DMS114 treated with DMSO at 0.1 percent for 48 hours (cell line): ENCODE data around the gene LDLRAP1.
"Not testable (repeated sequence)": the region's sequence is repeated elsewhere in the genome, so short reads cannot be mapped to it uniquely, and the experiment has no call there.

Experiments used
- DNase-seq: peaks from one replicate; lab custom pipeline; 2025; ENCODE audit not compliant: unreplicated experiment; lab: John Stamatoyannopoulos, UW

The LDLRAP1 gene

GRCh38 chr1:25543425-25544242 is at the start of gene LDLRAP1:
Gene LDLRAP1 (plus strand): TSS chr1:25543606. CDS start chr1:25543699, 93 bp downstream.
- peak; percentile 37 for DNase-seq

- DNase-seq, result no peak
Observed at GRCh38 chr1:25494952-25495351, 48.5 kb upstream of the LDLRAP1 start.

- no peak for DNase-seq
Observed at GRCh38 chr1:25500694-25501093, 42.7 kb upstream of the LDLRAP1 start.

GRCh38 chr1:25501235-25502058 is 42.0 kb upstream of the LDLRAP1 start:
- no peak for DNase-seq

GRCh38 chr1:25502957-25503356 is 40.4 kb upstream of the LDLRAP1 start:
- no peak for DNase-seq

- DNase-seq, result no peak
Observed at GRCh38 chr1:25503551-25504426, 39.6 kb upstream of the LDLRAP1 start.

- DNase-seq, result no peak
Observed at GRCh38 chr1:25504706-25505595, 38.5 kb upstream of the LDLRAP1 start.

- DNase-seq, result no peak
Observed at GRCh38 chr1:25505656-25506385, 37.6 kb upstream of the LDLRAP1 start.

- DNase-seq, result not testable (repeated sequence)
Observed at GRCh38 chr1:25506566-25507463, 36.6 kb upstream of the LDLRAP1 start.

- no peak for DNase-seq
Observed at GRCh38 chr1:25513666-25514065, 29.7 kb upstream of the LDLRAP1 start.

GRCh38 chr1:25515033-25515432 is 28.4 kb upstream of the LDLRAP1 start:
- no peak for DNase-seq

GRCh38 chr1:25516686-25517085 is 26.7 kb upstream of the LDLRAP1 start:
- no peak for DNase-seq

- no peak for DNase-seq
Observed at GRCh38 chr1:25517476-25518394, 25.7 kb upstream of the LDLRAP1 start.

GRCh38 chr1:25519624-25520023 is 23.8 kb upstream of the LDLRAP1 start:
- no peak for DNase-seq

- peak; percentile 41 for DNase-seq
Observed at GRCh38 chr1:25520446-25521061, 22.9 kb upstream of the LDLRAP1 start.

- DNase-seq, result no peak
Observed at GRCh38 chr1:25522031-25522655, 21.3 kb upstream of the LDLRAP1 start.
